Activated naive CD4-positive, alpha-beta T cell treated with anti-CD3 and anti-CD28 coated beads for 36 hours (primary cell): ENCODE measurements around the gene SCUBE2. TPM values are rescaled to one million over a fixed set of nuclear protein-coding genes. Genes with fewer than 3 reads are reported as not detected.
"Not testable (repeated sequence)": the region's sequence is repeated elsewhere in the genome, so short reads cannot be mapped to it uniquely, and the experiment has no call there.

ENCODE experiments used
- CTCF ChIA-PET: fragments of 350-600 bp; sonication (Branson Sonifier 250); formaldehyde crosslinking; loops from one replicate; lab custom pipeline; 2021; ENCODE audit warnings: antibody characterized with exemption; lab: Charles Lee
- DNase-seq: peaks from one replicate; pipeline ENCODE4 v3.0.0-alpha.2; 2020
- H3K27ac Mint-ChIP-seq: one replicate; pipeline ENCODE4 v1.8.0; 2021; ENCODE audit warnings: mild to moderate bottlenecking, mixed read lengths
- H3K27me3 Mint-ChIP-seq: one replicate; pipeline ENCODE4 v1.8.0; 2021; ENCODE audit warnings: low read depth, mixed read lengths
- H3K36me3 Mint-ChIP-seq: one replicate; pipeline ENCODE4 v1.8.0; 2021; ENCODE audit warnings: low read depth, mixed read lengths
- H3K4me1 Mint-ChIP-seq: one replicate; pipeline ENCODE4 v1.8.0; 2021; ENCODE audit warnings: low read depth, mixed read lengths
- H3K4me3 Mint-ChIP-seq: one replicate; pipeline ENCODE4 v1.8.0; 2021; ENCODE audit warnings: mild to moderate bottlenecking, moderate library complexity, mixed read lengths
- H3K9me3 Mint-ChIP-seq: one replicate; pipeline ENCODE4 v1.8.0; 2021; ENCODE audit warnings: mixed read lengths
- intact Hi-C: fragments of 100-400 bp; cut with micrococcal nuclease; formaldehyde crosslinking; loops from one replicate; pipeline ENCODE4 v1.15.1; 2023
- total RNA-seq, 2 experiments: library from RNA; stranded (reverse); gene quantifications; one replicate each; pipeline ENCODE4 v1.2.3, GENCODE V29; 2021

The SCUBE2 gene
- total RNA-seq, 2 experiments from 2014 or later = 0.17 to 0.31 TPM

DNA sequence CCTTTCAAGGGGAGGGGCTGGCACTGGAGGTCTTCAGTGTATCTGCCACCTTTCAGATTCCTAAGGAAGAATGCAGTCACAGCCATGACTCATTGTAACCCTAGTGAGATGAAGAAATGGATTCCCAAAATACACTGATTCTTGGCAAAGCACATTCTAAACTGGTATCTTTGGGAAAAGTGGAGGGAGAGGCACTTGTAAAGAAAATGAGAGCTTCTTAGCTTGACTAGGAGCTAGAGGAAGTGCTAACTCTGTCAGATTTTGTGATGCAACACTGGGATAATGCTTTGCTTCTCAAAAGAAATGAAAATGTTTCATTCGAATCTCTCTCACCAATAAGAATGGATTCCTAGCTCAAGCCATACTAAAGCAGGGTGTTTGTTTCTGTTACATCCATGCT is 101.9 kb downstream of the SCUBE2 start:
- H3K4me1 Mint-ChIP-seq = no peaks in the 10 kb centered on the region
- no peak for DNase-seq
- H3K27ac Mint-ChIP-seq = no peak overlapping the region
- intact Hi-C loops = no loop called here
- no peak overlapping the region for H3K4me3 Mint-ChIP-seq
- H3K9me3 Mint-ChIP-seq = no peaks in the 10 kb centered on the region
- peaks cover 3% of the 10 kb centered on the region for H3K27me3 Mint-ChIP-seq
- H3K36me3 Mint-ChIP-seq = no peaks in the 10 kb centered on the region
- CTCF ChIA-PET = no interaction called here

DNA sequence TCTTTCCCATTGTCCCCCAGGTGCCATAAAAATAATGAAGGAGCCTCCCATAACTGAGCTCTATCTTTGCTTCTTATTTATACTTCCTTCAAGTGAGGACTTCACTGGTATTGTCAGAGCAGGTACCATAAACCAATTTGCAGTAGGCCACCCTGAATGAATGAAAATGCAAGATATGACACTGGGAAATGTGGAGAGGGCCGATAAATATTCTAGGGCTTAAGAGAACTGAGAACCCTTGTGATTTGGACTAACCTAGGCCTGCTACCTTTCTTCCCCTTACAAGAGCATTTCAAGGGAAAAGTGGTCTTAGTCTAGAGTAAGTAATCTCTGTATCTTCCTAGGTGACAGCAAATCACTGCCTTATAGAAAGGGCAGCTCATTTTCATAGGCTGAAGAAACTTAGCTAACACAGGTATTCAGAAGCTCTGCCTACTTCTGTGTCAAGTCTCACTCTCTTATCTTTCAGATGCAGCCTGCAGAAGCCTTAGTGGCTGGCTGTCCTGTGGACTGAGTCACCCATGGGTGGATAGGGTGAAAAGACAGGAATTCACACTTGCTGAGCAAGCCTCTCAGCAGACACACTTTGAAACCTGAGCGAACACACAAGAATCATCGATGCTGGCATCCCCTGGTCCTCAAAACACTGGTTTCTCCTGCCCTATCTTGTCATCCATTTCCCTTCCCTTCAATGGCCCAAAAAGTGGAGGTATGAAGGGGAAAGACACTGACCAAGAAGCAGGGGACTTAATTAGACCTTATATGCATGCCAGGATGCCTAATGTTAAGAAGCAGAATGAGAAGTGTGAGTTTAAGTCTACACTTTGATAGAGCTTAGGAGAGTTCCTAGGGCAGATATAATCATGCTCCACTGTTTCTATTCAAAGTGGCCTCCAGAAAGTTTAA is 102.8 kb downstream of the SCUBE2 start:
- intact Hi-C loops = no loop called here
- H3K27me3 Mint-ChIP-seq = peaks cover 3% of the 10 kb centered on the region
- no peak for DNase-seq
- H3K9me3 Mint-ChIP-seq = no peaks in the 10 kb centered on the region
- no peaks in the 10 kb centered on the region for H3K36me3 Mint-ChIP-seq
- CTCF ChIA-PET = interaction anchor here (0.5 kb wide), 1 partner anchor 191 kb away, joined by 3 read pairs; no protein-coding TSS in a partner anchor
- no peaks in the 10 kb centered on the region for H3K4me1 Mint-ChIP-seq
- H3K27ac Mint-ChIP-seq = no peak overlapping the region
- no peak overlapping the region for H3K4me3 Mint-ChIP-seq

DNA sequence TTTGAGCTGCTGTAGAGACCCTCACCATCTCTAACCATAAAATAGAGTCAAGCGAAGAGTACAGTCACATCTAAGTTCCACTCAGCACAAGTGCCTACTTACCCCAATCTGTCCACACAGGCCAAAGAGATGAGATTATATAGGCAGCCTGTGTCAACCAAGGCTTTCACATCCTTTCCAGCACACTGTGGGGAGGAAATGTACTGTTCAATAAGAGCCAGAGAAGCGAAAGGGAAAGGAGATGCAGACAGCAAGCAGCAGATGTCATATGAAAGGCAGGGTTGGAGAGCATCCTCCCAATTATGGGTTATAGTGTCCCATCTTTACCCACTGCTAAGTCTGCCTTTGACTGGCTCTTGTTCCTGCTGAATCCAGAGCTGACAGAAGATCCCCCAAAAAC is 104.0 kb downstream of the SCUBE2 start:
- Mint-ChIP-seq H3K9me3 (no peaks in the 10 kb centered on the region), H3K4me1 (no peaks in the 10 kb centered on the region), H3K4me3 (no peak overlapping the region)

DNA sequence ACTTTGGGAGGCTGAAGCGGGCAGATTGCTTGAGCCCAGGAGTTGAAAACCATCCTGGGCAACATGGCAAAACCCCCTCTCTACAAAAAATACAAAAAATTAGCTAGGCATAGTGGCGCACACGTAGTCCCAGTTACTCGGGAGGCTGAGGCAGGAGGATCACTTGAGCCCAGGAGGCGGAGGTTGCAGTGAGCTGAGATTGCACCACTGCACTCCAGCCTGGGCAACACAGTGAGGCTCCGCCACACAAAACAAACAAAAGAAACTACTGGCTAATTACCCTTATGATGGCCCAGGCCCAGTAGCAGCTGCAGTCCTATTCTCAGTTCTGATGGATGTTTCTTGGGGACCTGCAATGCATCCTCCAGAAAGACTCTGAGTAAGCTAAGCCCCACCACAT is 104.6 kb downstream of the SCUBE2 start:
- CTCF ChIA-PET, intact Hi-C loops, H3K36me3 Mint-ChIP-seq, H3K27me3 Mint-ChIP-seq, H3K4me1 Mint-ChIP-seq, H3K9me3 Mint-ChIP-seq, H3K27ac Mint-ChIP-seq, DNase-seq, H3K4me3 Mint-ChIP-seq: not testable (repeated sequence)

More for the DNA sequence above, 104.0 kb downstream of the SCUBE2 start:
- Mint-ChIP-seq H3K36me3 (no peaks in the 10 kb centered on the region), H3K27me3 (peaks cover 3% of the 10 kb centered on the region), H3K27ac (no peak overlapping the region)
- intact Hi-C loops = no loop called here
- no peak for DNase-seq
- CTCF ChIA-PET = no interaction called here

DNA sequence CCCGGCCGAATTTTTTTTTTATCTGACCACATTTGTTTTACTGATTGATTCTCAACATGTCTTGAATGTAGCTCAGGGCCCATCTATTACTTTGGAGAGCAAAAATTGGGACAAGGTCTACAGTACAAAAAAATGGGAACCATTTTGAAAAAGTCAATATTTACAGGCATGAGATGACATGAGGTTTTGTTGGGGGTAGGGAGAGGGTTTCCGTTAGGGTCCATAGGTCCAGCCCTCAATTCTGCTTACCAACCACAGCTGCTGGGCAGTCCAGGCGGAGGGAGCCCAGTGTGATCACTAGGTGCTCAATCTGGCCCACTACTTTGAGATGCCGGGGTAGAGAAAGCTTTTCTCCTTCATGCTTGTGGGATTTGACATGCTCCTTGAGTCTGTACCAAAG is 105.9 kb downstream of the SCUBE2 start:
- Mint-ChIP-seq H3K36me3 (no peaks in the 10 kb centered on the region), H3K4me3 (no peak overlapping the region), H3K9me3 (no peaks in the 10 kb centered on the region), H3K27me3 (peaks cover 3% of the 10 kb centered on the region), H3K4me1 (no peaks in the 10 kb centered on the region), H3K27ac (no peak overlapping the region)
- CTCF ChIA-PET = no interaction called here
- no peak for DNase-seq
- intact Hi-C loops = no loop called here

DNA sequence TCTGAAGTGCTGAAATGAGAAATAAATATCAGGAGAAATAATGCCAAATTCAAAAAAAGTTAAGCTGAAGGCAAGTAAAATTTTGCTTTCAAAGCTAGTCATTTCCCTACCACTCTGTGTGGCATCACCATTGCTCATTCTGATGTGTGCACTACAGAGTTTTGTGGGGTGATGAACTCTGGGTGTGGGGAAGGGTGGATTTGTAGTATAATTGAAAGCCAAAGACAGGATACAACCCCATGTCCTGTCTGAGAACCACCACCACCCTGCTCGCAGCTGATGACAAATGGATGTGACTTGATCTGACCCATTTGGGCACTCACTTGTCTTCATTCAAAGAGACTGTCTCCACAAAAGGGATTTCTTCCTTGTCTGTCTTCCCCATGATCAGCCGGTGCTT is 107.8 kb downstream of the SCUBE2 start:
- Mint-ChIP-seq H3K9me3 (no peaks in the 10 kb centered on the region), H3K4me1 (no peaks in the 10 kb centered on the region), H3K36me3 (no peaks in the 10 kb centered on the region), H3K27me3 (no peaks in the 10 kb centered on the region), H3K27ac (no peak overlapping the region), H3K4me3 (no peak overlapping the region)
- DNase-seq = peak; percentile 26
- intact Hi-C loops = no loop called here
- CTCF ChIA-PET = interaction anchor here (0.6 kb wide), 1 partner anchor 34 kb away, joined by 3 read pairs; no protein-coding TSS in a partner anchor

DNA sequence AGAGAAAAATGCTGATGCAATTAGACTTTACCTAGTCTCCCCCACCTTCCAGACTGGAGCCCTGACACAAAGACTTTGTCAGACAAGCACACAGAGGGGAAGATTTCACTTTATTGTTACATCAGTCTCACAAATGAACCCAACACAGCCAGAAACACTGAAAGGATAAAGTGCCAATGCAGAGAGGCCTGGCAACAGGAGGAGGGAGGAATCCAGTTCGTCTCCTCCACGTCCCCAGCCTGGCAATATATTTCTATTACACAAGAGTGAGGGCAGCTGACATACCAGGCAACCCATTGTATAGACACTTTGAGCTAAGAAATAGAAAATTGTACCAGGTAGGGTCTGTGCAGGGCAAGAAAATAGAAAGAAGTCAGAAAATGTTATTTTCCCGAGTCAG is 110.9 kb downstream of the SCUBE2 start:
- Mint-ChIP-seq H3K4me1 (no peaks in the 10 kb centered on the region), H3K27ac (no peak overlapping the region), H3K9me3 (no peaks in the 10 kb centered on the region), H3K27me3 (no peaks in the 10 kb centered on the region), H3K36me3 (no peaks in the 10 kb centered on the region), H3K4me3 (no peak overlapping the region)
- intact Hi-C loops = no loop called here
- DNase-seq = no peak
- CTCF ChIA-PET = no interaction called here

DNA sequence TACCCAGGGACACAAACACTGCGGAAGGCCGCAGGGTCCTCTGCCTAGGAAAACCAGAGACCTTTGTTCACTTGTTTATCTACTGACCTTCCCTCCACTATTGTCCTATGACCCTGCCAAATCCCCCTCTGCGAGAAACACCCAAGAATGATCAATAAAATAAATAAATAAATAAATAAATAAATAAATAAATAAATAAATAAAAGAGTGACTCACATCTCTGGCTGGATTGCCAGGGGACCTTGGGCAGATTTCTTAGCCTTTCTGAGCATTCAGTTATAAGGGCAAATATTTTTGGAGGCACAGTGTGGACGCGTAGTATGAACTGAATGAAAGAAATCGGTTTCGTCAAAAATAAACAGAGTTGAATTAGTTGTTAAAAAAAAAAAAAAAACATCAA is 112.0 kb downstream of the SCUBE2 start:
- H3K4me1 Mint-ChIP-seq, intact Hi-C loops, H3K36me3 Mint-ChIP-seq, H3K9me3 Mint-ChIP-seq, DNase-seq, CTCF ChIA-PET, H3K27me3 Mint-ChIP-seq, H3K4me3 Mint-ChIP-seq, H3K27ac Mint-ChIP-seq: not testable (repeated sequence)

DNA sequence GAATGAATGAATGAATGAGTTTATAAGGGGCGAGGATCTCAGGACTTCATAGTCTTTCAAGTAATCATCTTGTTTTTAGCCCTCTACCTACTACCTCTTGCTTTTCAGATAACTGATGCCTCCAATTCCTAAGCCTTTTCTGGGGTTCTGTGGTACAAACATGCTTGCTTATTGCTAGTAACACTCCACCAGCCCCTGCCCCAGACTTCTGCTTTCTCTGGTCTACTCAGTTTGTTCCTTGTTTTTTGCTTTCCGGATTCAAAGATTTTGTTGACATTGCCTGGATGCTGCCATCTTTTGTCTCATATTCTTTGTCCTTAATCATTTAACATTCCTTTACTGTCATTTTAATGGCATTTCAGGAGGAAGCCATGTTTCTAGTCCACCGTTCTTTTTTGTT is 118.3 kb downstream of the SCUBE2 start:
- Mint-ChIP-seq H3K4me1 (no peaks in the 10 kb centered on the region), H3K36me3 (peaks cover 2% of the 10 kb centered on the region), H3K9me3 (no peaks in the 10 kb centered on the region), H3K4me3 (no peak overlapping the region), H3K27ac (no peak overlapping the region), H3K27me3 (no peaks in the 10 kb centered on the region)
- no peak for DNase-seq
- intact Hi-C loops = no loop called here
- CTCF ChIA-PET = interaction anchor here (0.6 kb wide), 1 partner anchor 38 kb away, joined by 3 read pairs; no protein-coding TSS in a partner anchor

DNA sequence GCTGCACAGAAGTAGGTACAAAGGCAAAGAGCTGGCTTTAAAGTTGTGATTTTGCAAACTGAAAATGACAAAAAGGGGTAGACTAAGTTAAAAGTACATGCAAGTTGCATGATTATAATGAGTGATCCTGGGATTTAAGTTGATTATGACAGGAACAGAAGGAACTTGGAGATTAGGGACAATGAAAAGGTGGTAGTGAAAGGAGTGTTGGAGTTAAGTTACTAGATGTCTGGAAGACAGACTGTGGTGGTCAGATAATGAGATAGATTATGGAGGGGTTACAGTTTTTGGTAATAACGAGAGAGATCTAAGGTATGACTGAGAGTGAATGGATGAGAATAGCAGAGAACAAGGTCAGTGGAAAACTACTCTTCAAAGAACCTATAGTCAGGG is 119.5 kb downstream of the SCUBE2 start:
- H3K4me3 Mint-ChIP-seq = no peak overlapping the region
- H3K36me3 Mint-ChIP-seq = peaks cover 5% of the 10 kb centered on the region
- no peaks in the 10 kb centered on the region for H3K9me3 Mint-ChIP-seq
- H3K4me1 Mint-ChIP-seq = no peaks in the 10 kb centered on the region
- no peak overlapping the region for H3K27ac Mint-ChIP-seq
- CTCF ChIA-PET = no interaction called here
- no peaks in the 10 kb centered on the region for H3K27me3 Mint-ChIP-seq
- no peak for DNase-seq
- intact Hi-C loops = no loop called here

DNA sequence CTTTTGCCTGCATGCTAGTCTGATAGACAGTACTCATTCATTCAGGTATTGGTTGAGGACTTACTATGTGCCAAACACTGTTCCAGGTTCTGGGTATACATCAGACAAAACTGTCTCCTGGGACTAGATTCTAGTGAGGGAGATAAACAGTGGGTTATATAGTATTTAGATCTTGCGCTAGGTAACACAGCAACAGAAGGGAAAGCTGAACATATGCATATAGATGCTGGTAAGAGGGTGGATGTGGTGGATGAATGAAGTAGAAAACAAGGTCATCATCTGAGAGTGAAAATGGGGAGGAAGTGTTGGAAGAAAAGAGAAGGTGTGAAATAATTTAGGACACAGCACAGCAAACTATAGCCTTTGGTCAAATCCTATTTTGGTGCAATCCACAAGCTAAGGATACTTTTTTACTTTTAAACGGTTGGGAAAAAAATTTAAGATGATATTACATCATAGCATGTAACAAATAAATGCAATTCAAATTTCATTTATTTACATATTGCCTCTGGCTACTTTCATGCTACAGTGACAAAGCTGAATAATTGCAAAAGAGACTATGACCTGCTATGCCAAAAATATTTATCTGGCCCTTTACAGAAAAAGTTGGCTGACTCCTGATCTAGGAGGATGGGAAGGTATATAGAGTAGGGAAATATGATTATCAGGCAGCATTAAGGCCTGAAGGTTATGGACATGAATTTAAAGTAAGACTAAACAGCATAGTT is 120.0 kb downstream of the SCUBE2 start:
- H3K27me3 Mint-ChIP-seq = no peaks in the 10 kb centered on the region
- no peak for DNase-seq
- peaks cover 5% of the 10 kb centered on the region for H3K36me3 Mint-ChIP-seq
- intact Hi-C loops = no loop called here
- no peak overlapping the region for H3K27ac Mint-ChIP-seq
- peaks cover 2% of the 10 kb centered on the region for H3K4me1 Mint-ChIP-seq
- H3K9me3 Mint-ChIP-seq = no peaks in the 10 kb centered on the region
- CTCF ChIA-PET = no interaction called here
- H3K4me3 Mint-ChIP-seq = no peak overlapping the region
